ENCODE data around the gene CDKN1B.

CDKN1B gene

DNA sequence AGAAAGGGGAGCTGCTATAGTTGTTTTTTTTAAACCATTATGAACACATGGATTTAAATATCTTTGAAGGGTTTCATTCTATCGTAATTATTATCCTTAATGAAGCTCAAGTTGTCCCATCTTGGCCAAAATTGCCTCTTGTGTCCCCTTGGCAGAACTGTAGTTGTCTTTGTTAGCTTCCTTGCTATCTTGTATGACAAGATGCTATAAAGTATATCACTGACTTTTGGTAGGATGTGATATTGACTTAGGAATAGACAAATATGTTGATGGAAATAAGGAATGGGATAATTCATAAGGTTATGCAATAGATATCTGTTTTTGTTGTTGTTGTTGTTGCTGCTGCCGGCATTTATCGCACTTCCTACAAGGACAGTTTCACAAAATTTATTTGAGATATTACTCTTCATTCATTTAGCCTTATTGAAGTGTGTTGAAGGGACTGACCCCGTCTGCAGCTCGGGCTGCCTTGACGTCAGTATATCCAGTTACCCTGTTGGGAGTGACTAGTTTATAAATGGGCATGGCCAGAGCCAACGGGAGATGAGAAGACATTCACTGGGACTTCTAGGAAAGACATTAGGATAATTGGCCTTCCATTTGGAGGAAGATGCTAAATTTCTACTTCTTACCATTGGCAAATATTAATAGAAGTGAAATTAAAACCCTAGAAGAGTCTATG, 42.2 kb downstream of the CDKN1B start:
- DNase-seq = no peak

- no peak for DNase-seq
Measured at GRCh38 chr12:12764824-12765223, 47.7 kb downstream of the CDKN1B start.

DNA sequence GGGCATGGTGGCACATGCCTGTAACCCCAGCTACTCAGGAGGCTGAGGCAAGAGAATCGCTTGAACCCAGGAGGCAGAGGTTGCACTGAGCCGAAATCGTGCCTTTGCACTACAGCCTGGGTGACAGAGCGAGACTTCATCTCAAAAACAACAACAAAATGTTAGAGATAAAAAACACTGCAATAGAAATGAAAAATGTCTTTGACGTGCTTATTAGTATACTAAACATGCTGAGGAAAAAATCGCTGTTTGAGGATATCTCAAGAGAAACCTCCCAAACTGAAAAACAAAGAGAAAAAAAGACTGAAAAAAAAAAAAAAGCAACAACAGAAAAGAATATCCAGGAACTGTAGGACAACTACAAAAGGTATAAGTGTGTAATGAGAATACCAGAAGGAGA, 53.1 kb downstream of the CDKN1B start:
- DNase-seq = no peak

Data from stimulated activated naive CD4-positive, alpha-beta T cell (primary cell).